ENCODE data around the gene RFXANK. TPM values are rescaled to one million over a fixed set of nuclear protein-coding genes. Genes with fewer than 3 reads are reported as not detected.

Gene RFXANK
- 10 to 100 TPM; 24.4 to 60.2 (median 53.8) TPM for total RNA-seq

- intact Hi-C loops (cut with DNase I; ENCODE audit: low total_unique reads), result no loop called here
- H3K4me3 ChIP-seq, result peak within 1 kb of the TSS; percentile 89 to 99
- DNase-seq, result peak; percentile 99 to 100
- TF ChIP-seq POLR2A (IDR thresholded peaks at IDR 0.05) (peak; percentile 54 to 79), CTCF (IDR thresholded peaks at IDR 0.05) (peak in 2 of 4 experiments; percentile 17 to 19)
- H3K27ac ChIP-seq, result peak within 1 kb of the TSS; percentile 99 to 100
- H3K27me3 ChIP-seq, result no peaks in the 10 kb centered on the region
- no peaks in the 10 kb centered on the region for H3K9me3 ChIP-seq
- no peaks in the 10 kb centered on the region for H3K36me3 ChIP-seq
- peaks cover 0 to 25% of the 10 kb centered on the region in 2 donors for H3K4me1 ChIP-seq
Measured at GRCh38 chr19:19192078-19192882, at the start of gene RFXANK, which contains the start of gene BORCS8. Gene RFXANK, plus strand, starts transcription at chr19:19192258. Its CDS starts 1,689 bp downstream, at chr19:19193947. Gene BORCS8, minus strand, starts transcription at chr19:19192152. Its CDS starts 35 bp downstream, at chr19:19192117.

- DNase-seq, result no peak
- H3K36me3 ChIP-seq, result no peaks in the 10 kb centered on the region
- H3K27me3 ChIP-seq, result no peaks in the 10 kb centered on the region
- TF ChIP-seq POLR2A (IDR thresholded peaks at IDR 0.05) (no peak), CTCF (IDR thresholded peaks at IDR 0.05) (no peak)
- H3K4me3 ChIP-seq, result no peak overlapping the region
- intact Hi-C loops (cut with DNase I; ENCODE audit: low total_unique reads), result no loop called here
- H3K4me1 ChIP-seq, result no peaks in the 10 kb centered on the region
- H3K9me3 ChIP-seq, result no peaks in the 10 kb centered on the region
- H3K27ac ChIP-seq, result no peak overlapping the region
Measured at GRCh38 chr19:19142347-19142746, 49.7 kb upstream of the RFXANK start.

- no peak for DNase-seq
- Histone ChIP-seq H3K4me1 (no peaks in the 10 kb centered on the region), H3K4me3 (no peak overlapping the region), H3K9me3 (no peaks in the 10 kb centered on the region), H3K27me3 (no peaks in the 10 kb centered on the region), H3K27ac (no peak overlapping the region), H3K36me3 (no peaks in the 10 kb centered on the region)
- intact Hi-C loops (cut with DNase I; ENCODE audit: low total_unique reads), result no loop called here
- TF ChIP-seq POLR2A (IDR thresholded peaks at IDR 0.05), result no peak
- no peak for TF ChIP-seq CTCF (IDR thresholded peaks at IDR 0.05)
Measured at GRCh38 chr19:19145281-19145680, 46.8 kb upstream of the RFXANK start.

- Histone ChIP-seq H3K27ac (no peak overlapping the region), H3K4me3 (no peak overlapping the region), H3K27me3 (no peaks in the 10 kb centered on the region), H3K36me3 (no peaks in the 10 kb centered on the region), H3K9me3 (no peaks in the 10 kb centered on the region), H3K4me1 (no peaks in the 10 kb centered on the region)
- peak; percentile 76 to 80 for DNase-seq
- intact Hi-C loops (cut with DNase I; ENCODE audit: low total_unique reads), result no loop called here
- peak; percentile 87 to 99 (median 94) for TF ChIP-seq CTCF (IDR thresholded peaks at IDR 0.05)
- no peak for TF ChIP-seq POLR2A (IDR thresholded peaks at IDR 0.05)
Measured at GRCh38 chr19:19145684-19146608, 46.1 kb upstream of the RFXANK start.
